GM18517 (cell line): ENCODE measurements around the gene ATOSB.

Source experiments
- ATAC-seq: cut with Tn5 transposase; IDR thresholded peaks from one replicate; pipeline ENCODE4 v1.9.1; 2021; ENCODE audit warnings: mild to moderate bottlenecking, moderate library complexity; ENCODE audit not compliant: unreplicated experiment

The ATOSB gene

DNA sequence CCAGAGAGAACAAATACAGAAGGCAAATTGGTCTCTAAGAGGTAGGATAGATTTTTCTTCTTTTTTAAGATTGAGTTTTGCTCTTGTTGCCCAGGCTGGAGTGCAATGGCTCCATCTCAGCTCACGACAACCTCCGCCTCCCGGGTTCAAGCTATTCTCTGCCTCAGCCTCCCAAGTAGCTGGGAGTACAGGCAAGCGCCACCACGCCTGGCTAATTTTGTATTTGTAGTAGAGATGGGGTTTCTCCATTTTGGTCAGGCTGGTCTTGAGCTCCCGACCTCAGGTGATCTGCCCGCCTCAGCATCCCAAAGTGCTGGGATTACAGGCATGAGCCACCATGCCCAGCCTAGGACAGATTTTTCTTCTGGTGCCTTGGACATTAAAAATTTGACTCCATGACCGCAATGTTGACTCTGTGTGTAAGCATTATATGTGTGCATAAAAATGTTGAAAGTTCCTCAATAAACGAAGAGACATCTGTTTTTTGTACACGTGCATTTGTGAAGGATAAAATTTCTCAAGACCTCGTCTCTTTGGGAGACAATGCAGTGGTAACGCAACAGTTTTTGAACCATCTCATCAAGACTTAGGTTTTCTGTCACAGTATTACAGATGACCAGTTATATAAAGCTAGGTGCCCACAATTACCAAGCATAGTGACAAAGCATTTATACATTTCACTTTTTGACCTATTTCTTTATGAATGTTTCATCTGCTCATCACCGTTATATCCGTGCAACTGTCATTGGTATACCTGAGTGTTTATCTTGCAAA is 60.6 kb downstream of the ATOSB start:
- ATAC-seq: no peak

DNA sequence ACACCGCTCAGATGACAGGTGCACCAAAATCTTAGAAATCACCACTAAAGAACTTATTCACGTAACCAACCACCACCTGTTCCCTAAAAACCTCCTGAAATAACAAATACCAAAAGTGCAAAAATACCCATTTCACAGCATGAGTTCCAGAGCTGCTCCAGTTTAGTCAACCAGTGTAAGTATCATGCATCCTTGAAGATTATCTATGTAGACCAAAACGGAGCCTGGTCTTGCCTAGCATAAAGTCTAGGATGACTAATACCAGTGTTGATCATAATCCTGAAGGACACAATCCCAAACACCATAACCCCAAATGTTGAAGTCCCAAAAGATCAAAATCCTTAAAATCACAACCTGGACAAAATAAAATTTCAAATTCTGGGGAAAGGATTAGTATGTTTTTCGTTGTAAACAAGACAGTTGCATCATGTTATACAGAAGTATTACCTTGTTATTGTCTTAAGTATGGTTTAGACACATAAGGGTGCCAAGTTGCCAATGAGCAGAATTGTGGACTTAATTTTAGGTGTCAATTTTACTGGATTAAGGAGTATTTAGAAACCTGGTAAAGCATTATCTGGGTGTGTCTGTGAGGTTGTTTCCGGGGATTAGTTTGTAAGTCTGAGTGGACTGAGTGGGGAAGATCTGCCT is 61.4 kb downstream of the ATOSB start:
- ATAC-seq: no peak
